GM19239 (cell line): ENCODE results near the gene PIP4K2C.
A peak's percentile ranks its signal among the peaks of the same experiment; 100 is the strongest.
"Not testable (repeated sequence)": the region's sequence is repeated elsewhere in the genome, so short reads cannot be mapped to it uniquely, and the experiment has no call there.

Experiments
- DNase-seq: peaks from one replicate; pipeline ENCODE4 v3.0.0; 2011; ENCODE audit warnings: low spot score; ENCODE audit not compliant: insufficient read length
- FAIRE-seq: peaks from 2 replicates; lab custom pipeline; 2011; peaks lifted over from hg19 to GRCh38; lab: Jason Lieb, UNC

PIP4K2C gene

DNA sequence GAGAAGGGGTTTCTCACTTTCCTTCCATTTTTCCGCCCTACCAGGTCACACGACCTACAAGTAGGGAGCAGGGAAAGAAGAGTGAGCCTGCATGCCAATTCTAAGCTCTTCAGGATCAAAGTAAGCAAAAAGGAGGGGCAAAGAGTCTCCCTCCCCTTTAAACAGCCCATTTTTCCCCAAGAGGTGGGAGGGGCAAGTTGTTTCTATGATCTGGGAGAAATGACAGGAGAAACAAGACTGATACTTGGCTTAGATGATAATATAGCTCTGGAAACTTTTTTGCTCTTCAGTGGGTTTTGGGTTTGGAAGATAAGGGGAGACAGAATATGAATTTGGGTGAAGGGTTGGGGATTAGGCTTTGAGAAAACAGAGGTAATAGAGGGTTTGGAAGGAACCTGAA is 15.4 kb downstream of the PIP4K2C start:
- DNase-seq (no peak), FAIRE-seq (no peak)

DNA sequence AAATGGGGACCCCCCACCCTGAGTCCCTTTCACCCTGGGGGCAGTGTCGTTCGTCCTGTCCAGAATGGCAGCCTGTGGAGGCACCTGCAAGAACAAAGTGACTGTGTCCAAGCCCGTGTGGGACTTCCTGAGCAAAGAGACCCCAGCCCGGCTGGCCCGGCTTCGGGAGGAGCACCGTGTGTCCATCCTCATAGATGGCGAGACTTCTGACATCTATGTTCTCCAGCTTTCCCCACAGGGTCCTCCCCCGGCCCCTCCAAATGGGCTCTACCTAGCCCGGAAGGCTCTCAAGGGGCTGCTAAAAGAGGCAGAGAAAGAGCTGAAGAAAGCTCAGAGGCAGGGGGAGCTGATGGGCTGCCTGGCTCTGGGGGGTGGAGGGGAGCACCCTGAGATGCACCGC is 15.8 kb downstream of the PIP4K2C start:
- DNase-seq, result no peak
- no peak for FAIRE-seq

DNA sequence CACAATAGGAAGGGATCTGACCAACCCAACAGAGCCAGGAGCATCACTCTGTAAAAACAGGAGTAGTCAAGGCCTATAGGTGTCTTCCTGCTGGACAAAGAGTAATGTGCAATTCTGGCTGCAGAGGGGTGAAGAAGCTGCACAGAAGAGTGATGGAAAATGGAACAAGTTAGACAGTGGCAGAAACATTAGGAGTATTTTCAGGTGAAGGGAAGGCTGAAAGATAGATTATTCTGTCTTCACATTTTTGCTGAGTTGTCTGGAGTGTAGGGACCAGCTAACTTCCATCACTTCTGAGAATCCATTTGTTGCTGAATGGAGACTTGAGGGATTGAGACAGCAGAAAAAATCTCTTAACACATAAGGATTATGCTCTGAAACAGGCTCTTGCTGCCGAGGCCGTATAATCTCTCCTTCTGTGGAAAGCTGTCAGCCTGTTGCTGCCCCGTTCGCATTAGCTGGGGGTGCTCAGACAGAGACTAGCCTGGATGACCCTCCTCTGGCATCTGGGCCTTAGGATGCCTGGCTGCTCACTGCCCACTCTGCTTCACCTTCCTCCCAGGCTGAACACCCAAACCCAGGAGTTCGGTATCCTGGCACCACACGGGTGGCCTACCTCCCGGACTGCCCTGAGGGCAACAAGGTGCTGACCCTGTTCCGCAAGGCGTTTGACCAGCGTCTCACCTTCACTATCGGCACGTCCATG is 17.1 kb downstream of the PIP4K2C start:
- DNase-seq (no peak), FAIRE-seq (no peak)

- DNase-seq, result no peak
- no peak for FAIRE-seq
Observed at GRCh38 chr12:57609101-57609780, 18.2 kb downstream of the PIP4K2C start.

- no peak for FAIRE-seq
- DNase-seq, result no peak
Observed at GRCh38 chr12:57609781-57610553, 19.0 kb downstream of the PIP4K2C start.

GRCh38 chr12:57610554-57611107 is 19.6 kb downstream of the PIP4K2C start:
- FAIRE-seq, result no peak
- DNase-seq, result no peak

GRCh38 chr12:57611108-57611826 is 20.3 kb downstream of the PIP4K2C start, which contains the start of gene ARHGEF25:
TSS of gene ARHGEF25 (plus strand) at chr12:57611435. CDS start at chr12:57611895, 460 bp downstream.
- DNase-seq, result peak; percentile 73
- no peak for FAIRE-seq

DNA sequence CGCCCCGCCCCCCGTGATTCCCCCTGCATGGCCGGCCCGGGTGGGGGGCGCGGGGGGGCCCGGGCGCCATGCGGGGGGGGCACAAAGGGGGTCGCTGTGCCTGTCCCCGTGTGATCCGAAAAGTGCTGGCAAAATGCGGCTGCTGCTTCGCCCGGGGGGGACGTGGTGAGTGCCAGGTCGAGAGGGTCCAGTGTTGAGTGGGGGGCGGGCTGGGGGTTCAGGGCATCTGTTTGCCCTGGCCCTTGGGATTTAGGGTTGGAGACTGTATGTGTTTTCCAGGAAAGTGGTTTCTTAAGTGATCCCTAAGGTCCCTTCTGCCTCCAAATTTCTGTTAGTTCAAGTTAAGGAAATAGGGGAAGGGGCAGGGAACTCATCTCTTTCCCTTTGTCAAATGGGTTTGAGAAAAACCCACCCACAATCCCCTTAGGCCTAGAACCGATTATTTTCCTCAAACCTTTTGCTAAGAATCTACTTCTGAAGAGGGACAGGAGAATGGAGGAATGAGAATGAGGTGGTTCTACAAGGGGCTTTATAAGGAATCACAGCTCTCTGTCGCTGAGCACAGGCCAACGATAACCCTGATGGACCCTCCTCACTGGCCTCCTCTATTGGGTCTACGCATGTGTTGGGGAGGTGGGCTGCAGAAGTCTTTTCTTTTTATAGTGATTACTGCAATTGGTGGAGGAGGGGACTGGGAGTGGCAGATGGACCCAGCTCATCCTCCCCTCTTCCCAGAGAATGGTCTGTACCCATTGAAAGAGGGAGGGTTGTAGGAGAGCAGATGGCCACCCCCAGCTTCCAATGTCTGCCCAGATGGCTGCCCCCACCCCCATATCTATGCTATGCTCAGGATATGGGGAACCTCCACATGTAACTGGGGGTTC is 21.1 kb downstream of the PIP4K2C start:
- no peak for FAIRE-seq
- no peak for DNase-seq

DNA sequence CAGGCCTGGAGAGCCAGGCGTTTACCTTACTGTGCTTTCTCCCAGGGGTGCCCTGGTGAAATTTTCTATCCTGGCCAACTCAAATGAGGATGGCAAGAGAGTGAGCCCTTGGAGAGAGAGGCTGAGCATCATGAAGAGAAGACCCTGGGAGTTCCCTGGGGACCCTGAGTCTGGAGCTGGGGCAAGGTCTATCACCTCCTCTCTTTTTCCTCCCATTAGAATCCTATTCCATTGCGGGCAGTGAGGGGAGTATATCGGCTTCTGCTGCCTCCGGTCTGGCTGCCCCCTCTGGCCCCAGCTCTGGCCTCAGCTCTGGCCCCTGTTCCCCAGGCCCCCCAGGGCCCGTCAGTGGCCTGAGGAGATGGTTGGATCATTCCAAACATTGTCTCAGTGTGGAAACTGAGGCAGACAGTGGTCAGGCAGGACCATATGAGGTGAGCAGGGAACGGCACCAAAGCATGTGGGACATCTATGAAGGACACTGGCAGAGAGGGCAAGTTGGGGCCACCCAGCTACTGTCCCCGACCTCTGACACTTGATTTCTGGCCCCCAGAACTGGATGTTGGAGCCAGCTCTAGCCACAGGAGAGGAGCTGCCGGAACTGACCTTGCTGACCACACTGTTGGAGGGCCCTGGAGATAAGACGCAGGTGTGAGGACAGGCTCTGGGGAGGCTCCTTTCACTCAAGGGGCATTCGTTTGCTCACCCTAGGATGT is 21.9 kb downstream of the PIP4K2C start:
- DNase-seq (no peak), FAIRE-seq (no peak)

DNA sequence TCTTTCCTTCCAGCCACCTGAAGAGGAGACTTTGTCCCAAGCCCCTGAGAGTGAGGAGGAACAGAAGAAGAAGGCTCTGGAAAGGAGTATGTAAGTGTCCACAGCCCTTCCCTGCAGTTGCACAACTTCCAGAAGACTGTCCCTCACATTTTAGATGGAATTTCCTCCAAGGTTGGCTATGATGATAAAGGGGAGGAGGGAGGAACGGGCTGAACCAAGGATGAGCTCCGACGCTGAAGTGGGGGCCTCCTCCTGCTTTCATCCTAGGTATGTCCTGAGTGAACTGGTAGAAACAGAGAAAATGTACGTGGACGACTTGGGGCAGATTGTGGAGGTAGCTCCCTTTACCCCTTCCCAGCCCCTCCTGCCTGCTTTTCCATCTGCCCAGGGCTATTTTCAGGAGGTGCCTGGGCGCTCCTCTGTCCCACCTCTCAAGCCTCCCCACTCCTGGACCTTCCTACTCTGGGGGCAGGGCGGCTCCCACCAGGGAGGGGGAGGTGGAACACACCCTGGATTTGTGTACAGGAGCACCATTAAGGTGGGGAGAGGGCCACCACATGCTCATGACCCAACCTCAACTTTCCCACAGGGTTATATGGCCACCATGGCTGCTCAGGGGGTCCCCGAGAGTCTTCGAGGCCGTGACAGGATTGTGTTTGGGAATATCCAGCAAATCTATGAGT is 22.6 kb downstream of the PIP4K2C start:
- no peak for FAIRE-seq
- no peak for DNase-seq

GRCh38 chr12:57614178-57614947 is 23.4 kb downstream of the PIP4K2C start:
- FAIRE-seq, result peak; percentile 82
- DNase-seq, result peak; percentile 72

GRCh38 chr12:57614948-57615500 is 24.0 kb downstream of the PIP4K2C start:
- FAIRE-seq (no peak), DNase-seq (no peak)

- FAIRE-seq, result no peak
Observed at GRCh38 chr12:57615637-57616036, 24.6 kb downstream of the PIP4K2C start.

DNA sequence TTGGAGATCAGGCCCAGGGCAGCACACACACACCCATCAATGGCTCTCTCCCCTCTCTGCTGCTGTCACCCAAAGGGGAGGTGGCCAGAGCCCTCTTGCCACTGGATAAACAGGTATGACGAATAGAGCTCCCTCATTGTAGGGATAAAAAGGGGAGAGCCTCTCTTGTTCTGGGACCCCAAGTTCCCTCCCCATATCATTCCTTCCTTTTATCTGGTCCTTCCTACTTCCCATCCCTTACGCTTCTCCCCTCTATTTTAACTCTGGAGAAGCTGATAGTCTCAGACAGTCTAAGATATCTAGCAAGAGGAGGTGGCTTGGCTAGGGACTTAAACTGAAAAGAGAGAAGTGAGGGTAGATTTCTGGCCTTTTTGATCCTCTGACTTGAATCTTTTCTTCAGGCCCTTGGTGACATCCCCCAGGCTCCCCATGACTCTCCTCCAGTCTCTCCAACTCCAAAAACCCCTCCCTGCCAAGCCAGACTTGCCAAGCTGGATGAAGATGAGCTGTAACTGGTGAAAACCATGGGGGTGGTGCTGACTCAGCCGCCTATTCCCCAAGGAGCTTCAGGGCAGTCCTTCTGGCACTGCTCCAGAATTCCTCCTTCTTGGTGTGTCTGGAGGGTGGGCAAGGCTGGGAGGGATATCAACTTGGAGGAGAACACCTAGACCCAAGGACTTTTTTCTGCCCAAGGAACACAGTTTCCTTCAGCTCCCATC is 25.6 kb downstream of the PIP4K2C start:
- FAIRE-seq, result no peak
- DNase-seq, result no peak

More at GRCh38 chr12:57615637-57616036, 24.6 kb downstream of the PIP4K2C start:
- DNase-seq, result no peak

GRCh38 chr12:57617942-57618341 is 26.9 kb downstream of the PIP4K2C start:
- FAIRE-seq, result no peak
- no peak for DNase-seq

- not testable (repeated sequence) for DNase-seq, FAIRE-seq
Observed at GRCh38 chr12:57618431-57618830, 27.4 kb downstream of the PIP4K2C start.
